Measurements from ENCODE around the gene RRP15.

Gene RRP15

DNA sequence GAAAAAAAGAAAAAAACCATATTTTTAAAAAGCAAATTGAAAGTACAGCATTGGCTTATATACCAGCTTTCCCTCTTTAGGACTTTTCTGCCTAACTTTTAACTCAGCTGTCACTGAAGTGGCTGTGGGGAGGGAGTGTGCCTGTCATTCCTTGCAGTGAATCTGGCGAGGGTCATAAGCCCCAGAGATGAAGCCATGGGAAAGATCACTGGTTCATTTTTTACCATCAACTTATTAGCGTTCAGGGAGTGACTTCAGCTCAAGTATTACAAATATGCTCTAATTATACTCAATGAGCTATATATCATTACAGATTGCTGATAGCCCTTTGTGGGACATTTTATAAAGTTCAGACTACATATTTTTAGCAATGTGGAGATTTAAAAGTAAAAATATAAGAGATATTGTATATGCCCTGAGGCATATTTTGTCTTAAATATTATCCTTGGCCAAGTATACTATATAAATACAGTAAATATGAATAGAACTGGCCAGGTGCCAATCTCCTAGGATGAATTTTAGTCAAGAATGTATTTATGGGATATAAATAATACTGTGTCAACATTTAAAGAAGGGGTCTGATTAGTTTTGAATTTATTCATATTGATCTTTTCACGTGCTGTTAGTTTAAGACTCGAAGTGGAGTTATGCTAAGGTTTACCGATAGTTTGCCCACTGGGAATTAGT, 64.4 kb downstream of the RRP15 start:
- no peaks in the 10 kb centered on the region for H3K79me2 ChIP-seq (ENCODE audit: low read length)
- H3K27me3 ChIP-seq (ENCODE audit: low read depth, low read length): peaks cover 5% of the 10 kb centered on the region
- H3K4me1 ChIP-seq (ENCODE audit: low read length): peaks cover 10% of the 10 kb centered on the region
- no peaks in the 10 kb centered on the region for H4K20me1 ChIP-seq (ENCODE audit: insufficient read depth, low read length)
- 0 out of 2 replicates have a peak overlapping the region, but pooled peaks have one; percentile 2 for H3K4me3 ChIP-seq (ENCODE audit: low read length)
- TF ChIP-seq, protein P1, sequence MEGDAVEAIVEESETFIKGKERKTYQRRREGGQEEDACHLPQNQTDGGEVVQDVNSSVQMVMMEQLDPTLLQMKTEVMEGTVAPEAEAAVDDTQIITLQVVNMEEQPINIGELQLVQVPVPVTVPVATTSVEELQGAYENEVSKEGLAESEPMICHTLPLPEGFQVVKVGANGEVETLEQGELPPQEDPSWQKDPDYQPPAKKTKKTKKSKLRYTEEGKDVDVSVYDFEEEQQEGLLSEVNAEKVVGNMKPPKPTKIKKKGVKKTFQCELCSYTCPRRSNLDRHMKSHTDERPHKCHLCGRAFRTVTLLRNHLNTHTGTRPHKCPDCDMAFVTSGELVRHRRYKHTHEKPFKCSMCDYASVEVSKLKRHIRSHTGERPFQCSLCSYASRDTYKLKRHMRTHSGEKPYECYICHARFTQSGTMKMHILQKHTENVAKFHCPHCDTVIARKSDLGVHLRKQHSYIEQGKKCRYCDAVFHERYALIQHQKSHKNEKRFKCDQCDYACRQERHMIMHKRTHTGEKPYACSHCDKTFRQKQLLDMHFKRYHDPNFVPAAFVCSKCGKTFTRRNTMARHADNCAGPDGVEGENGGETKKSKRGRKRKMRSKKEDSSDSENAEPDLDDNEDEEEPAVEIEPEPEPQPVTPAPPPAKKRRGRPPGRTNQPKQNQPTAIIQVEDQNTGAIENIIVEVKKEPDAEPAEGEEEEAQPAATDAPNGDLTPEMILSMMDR (IDR thresholded peaks at IDR 0.05; ENCODE audit: low read depth, low read length): no peak
- no peak for TF ChIP-seq EZH2phosphoT487 (IDR thresholded peaks at IDR 0.05; ENCODE audit: low read depth)
- no peak overlapping the region for H3K9ac ChIP-seq (ENCODE audit: low read length)
- H3K4me2 ChIP-seq (ENCODE audit: low read length): peak overlapping the region; percentile 37
- no peaks in the 10 kb centered on the region for H3K9me3 ChIP-seq (ENCODE audit: insufficient read depth, low read length)
- H2AFZ ChIP-seq (ENCODE audit: low read depth, low read length): no peak overlapping the region
- H3K36me3 ChIP-seq (replicated peaks; ENCODE audit: low read depth, low read length): peaks cover 7% of the 10 kb centered on the region
- no peak overlapping the region for H3K27ac ChIP-seq (ENCODE audit: low read length)

GRCh38 chr1:218350035-218350525, 65.0 kb downstream of the RRP15 start:
- Histone ChIP-seq H3K4me1 (ENCODE audit: low read length) (peaks cover 10% of the 10 kb centered on the region), H2AFZ (ENCODE audit: low read depth, low read length) (no peak overlapping the region), H3K4me3 (ENCODE audit: low read length) (0 out of 2 replicates have a peak overlapping the region, but pooled peaks have one; percentile 2), H4K20me1 (ENCODE audit: insufficient read depth, low read length) (no peaks in the 10 kb centered on the region), H3K27ac (ENCODE audit: low read length) (no peak overlapping the region), H3K4me2 (ENCODE audit: low read length) (peak overlapping the region; percentile 37), H3K27me3 (ENCODE audit: low read depth, low read length) (peaks cover 5% of the 10 kb centered on the region), H3K79me2 (ENCODE audit: low read length) (no peaks in the 10 kb centered on the region), H3K9me3 (ENCODE audit: insufficient read depth, low read length) (no peaks in the 10 kb centered on the region), H3K9ac (ENCODE audit: low read length) (no peak overlapping the region), H3K36me3 (replicated peaks; ENCODE audit: low read depth, low read length) (peaks cover 1% of the 10 kb centered on the region)
- TF ChIP-seq EZH2phosphoT487 (IDR thresholded peaks at IDR 0.05; ENCODE audit: low read depth): no peak
- TF ChIP-seq, protein P1 (IDR thresholded peaks at IDR 0.05; ENCODE audit: low read depth, low read length): no peak

- Histone ChIP-seq H3K4me3 (ENCODE audit: low read length) (no peak overlapping the region), H3K9me3 (ENCODE audit: insufficient read depth, low read length) (no peaks in the 10 kb centered on the region), H4K20me1 (ENCODE audit: insufficient read depth, low read length) (no peaks in the 10 kb centered on the region), H3K4me1 (ENCODE audit: low read length) (peaks cover 10% of the 10 kb centered on the region), H2AFZ (ENCODE audit: low read depth, low read length) (no peak overlapping the region), H3K36me3 (replicated peaks; ENCODE audit: low read depth, low read length) (no peaks in the 10 kb centered on the region), H3K9ac (ENCODE audit: low read length) (no peak overlapping the region), H3K4me2 (ENCODE audit: low read length) (no peak overlapping the region), H3K27ac (ENCODE audit: low read length) (no peak overlapping the region), H3K27me3 (ENCODE audit: low read depth, low read length) (peaks cover 5% of the 10 kb centered on the region), H3K79me2 (ENCODE audit: low read length) (no peaks in the 10 kb centered on the region)
- TF ChIP-seq, protein P1 (IDR thresholded peaks at IDR 0.05; ENCODE audit: low read depth, low read length): no peak
- TF ChIP-seq EZH2phosphoT487 (IDR thresholded peaks at IDR 0.05; ENCODE audit: low read depth): no peak
Measured at GRCh38 chr1:218350801-218351266, 65.7 kb downstream of the RRP15 start.

- H3K9ac ChIP-seq (ENCODE audit: low read length): no peak overlapping the region
- H4K20me1 ChIP-seq (ENCODE audit: insufficient read depth, low read length): no peaks in the 10 kb centered on the region
- peaks cover 1% of the 10 kb centered on the region for H3K27me3 ChIP-seq (ENCODE audit: low read depth, low read length)
- H3K79me2 ChIP-seq (ENCODE audit: low read length): no peaks in the 10 kb centered on the region
- peaks cover 10% of the 10 kb centered on the region for H3K4me1 ChIP-seq (ENCODE audit: low read length)
- no peak overlapping the region for H3K27ac ChIP-seq (ENCODE audit: low read length)
- TF ChIP-seq, protein P1 (IDR thresholded peaks at IDR 0.05; ENCODE audit: low read depth, low read length): peak; percentile 29
- no peak for TF ChIP-seq EZH2phosphoT487 (IDR thresholded peaks at IDR 0.05; ENCODE audit: low read depth)
- H3K9me3 ChIP-seq (ENCODE audit: insufficient read depth, low read length): no peaks in the 10 kb centered on the region
- no peak overlapping the region for H2AFZ ChIP-seq (ENCODE audit: low read depth, low read length)
- H3K4me3 ChIP-seq (ENCODE audit: low read length): no peak overlapping the region
- no peaks in the 10 kb centered on the region for H3K36me3 ChIP-seq (replicated peaks; ENCODE audit: low read depth, low read length)
- peak overlapping the region; percentile 10; the same call in 1 of the 2 replicates for H3K4me2 ChIP-seq (ENCODE audit: low read length)
Measured at GRCh38 chr1:218351391-218352074, 66.4 kb downstream of the RRP15 start.
